AG04450 (cell line): Measurements from ENCODE around the gene GHITM. TPM values are rescaled to one million over a fixed set of nuclear protein-coding genes. Genes with fewer than 3 reads are reported as not detected.
"Not testable (repeated sequence)": the region's sequence is repeated elsewhere in the genome, so short reads cannot be mapped to it uniquely, and the experiment has no call there.

Experiments used
- CTCF ChIA-PET: fragments of 300-600, 350-600 bp; formaldehyde crosslinking; extraction: SDS; loops from one replicate; lab custom pipeline; 2022; ENCODE audit warnings: antibody characterized with exemption, inconsistent platforms; lab: Charles Lee
- POLR2A ChIA-PET: fragments of 350-600 bp; formaldehyde crosslinking; extraction: SDS; loops from one replicate; lab custom pipeline; 2021; ENCODE audit warnings: antibody characterized with exemption, inconsistent platforms; lab: Yijun Ruan, JAX
- DNase-seq: peaks from one replicate; pipeline ENCODE4 v3.0.0-alpha.2; 2011; ENCODE audit warnings: low read depth, low spot score
- H3K27ac ChIP-seq: one replicate; pipeline ENCODE4 v1.5.1; 2012; ENCODE audit warnings: low read depth, low read length, control low read depth
- H3K27me3 ChIP-seq: one replicate; pipeline ENCODE4 v1.6.0; 2012; ENCODE audit warnings: low read length; ENCODE audit not compliant: control insufficient read depth, insufficient read depth
- H3K4me3 ChIP-seq: 2 replicates; pipeline ENCODE4 v1.5.1; 2011; ENCODE audit warnings: mild to moderate bottlenecking, low read depth, low read length, control low read depth
- H3K9me3 ChIP-seq: 2 replicates; pipeline ENCODE4 v1.5.1; 2012; ENCODE audit warnings: low read length; ENCODE audit not compliant: control insufficient read depth, insufficient read depth
- polyA plus RNA-seq: library from polyadenylated mRNA; depleted of rRNA; stranded (reverse); fragments of >200 nt; gene quantifications from 2 replicates; pipeline ENCODE4 v1.2.3, GENCODE V29; 2011
- TF ChIP-seq, protein P1 (sequence below): IDR thresholded peaks from 2 replicates; pipeline ENCODE4 v1.5.1; 2011; ENCODE audit warnings: low read depth, low read length, control low read depth, inconsistent platforms

The GHITM gene
- polyA plus RNA-seq, 1 experiment, result 227 TPM

DNA sequence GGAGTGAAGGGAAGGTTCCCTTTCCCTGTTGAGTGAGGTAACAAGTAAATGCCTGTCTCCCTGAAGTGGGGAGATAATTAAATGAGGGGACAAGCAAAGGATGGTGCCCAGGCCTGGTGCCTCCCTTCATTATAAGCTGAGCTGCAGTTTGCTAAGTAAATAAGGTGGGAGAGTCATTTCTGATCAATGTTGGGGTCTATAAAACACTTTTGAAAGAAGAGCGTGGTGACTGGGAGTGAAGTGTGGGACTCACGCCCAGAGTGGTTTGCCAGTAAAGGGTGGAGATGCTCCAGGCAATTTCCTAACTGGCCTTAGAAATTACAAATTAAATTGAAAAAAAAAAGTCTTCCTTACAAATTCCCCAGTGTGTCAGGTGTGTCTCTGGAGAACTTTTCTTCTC lies 24.7 kb downstream of the GHITM start:
- H3K27me3 ChIP-seq, result peaks cover 3% of the 10 kb centered on the region
- no peaks in the 10 kb centered on the region for H3K9me3 ChIP-seq
- TF ChIP-seq, protein P1, sequence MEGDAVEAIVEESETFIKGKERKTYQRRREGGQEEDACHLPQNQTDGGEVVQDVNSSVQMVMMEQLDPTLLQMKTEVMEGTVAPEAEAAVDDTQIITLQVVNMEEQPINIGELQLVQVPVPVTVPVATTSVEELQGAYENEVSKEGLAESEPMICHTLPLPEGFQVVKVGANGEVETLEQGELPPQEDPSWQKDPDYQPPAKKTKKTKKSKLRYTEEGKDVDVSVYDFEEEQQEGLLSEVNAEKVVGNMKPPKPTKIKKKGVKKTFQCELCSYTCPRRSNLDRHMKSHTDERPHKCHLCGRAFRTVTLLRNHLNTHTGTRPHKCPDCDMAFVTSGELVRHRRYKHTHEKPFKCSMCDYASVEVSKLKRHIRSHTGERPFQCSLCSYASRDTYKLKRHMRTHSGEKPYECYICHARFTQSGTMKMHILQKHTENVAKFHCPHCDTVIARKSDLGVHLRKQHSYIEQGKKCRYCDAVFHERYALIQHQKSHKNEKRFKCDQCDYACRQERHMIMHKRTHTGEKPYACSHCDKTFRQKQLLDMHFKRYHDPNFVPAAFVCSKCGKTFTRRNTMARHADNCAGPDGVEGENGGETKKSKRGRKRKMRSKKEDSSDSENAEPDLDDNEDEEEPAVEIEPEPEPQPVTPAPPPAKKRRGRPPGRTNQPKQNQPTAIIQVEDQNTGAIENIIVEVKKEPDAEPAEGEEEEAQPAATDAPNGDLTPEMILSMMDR, result no peak
- no peak for DNase-seq
- CTCF ChIA-PET, result interaction anchor here (1.7 kb wide), 1 partner anchor 16 kb away, joined by 4 read pairs; no protein-coding TSS in a partner anchor
- H3K4me3 ChIP-seq, result no peak overlapping the region
- POLR2A ChIA-PET, result no interaction called here
- H3K27ac ChIP-seq, result no peak overlapping the region

DNA sequence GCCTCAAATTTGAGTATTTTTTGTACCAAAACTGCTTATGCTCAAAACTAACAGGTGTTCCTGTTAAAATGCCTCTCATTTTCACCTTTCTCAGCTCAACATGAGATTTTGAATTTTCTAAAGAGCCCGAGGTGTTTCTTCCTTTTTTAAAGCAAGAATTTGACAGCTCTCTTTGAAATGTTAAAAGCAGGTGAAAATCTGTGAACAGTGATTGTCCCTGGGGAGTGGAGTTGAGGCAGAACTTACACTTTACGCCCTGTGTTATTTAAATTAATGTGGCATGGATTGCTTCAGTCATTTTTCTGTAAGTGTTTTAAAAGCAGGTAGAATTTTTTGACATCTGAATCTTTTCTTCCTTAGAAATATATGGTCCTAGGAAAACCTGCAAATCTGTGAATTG lies 25.1 kb downstream of the GHITM start:
- POLR2A ChIA-PET, result no interaction called here
- H3K27ac ChIP-seq, result no peak overlapping the region
- no peaks in the 10 kb centered on the region for H3K9me3 ChIP-seq
- peaks cover 3% of the 10 kb centered on the region for H3K27me3 ChIP-seq
- CTCF ChIA-PET, result interaction anchor here (1.7 kb wide), 1 partner anchor 16 kb away, joined by 4 read pairs; no protein-coding TSS in a partner anchor
- TF ChIP-seq, protein P1, result no peak
- H3K4me3 ChIP-seq, result no peak overlapping the region
- no peak for DNase-seq

DNA sequence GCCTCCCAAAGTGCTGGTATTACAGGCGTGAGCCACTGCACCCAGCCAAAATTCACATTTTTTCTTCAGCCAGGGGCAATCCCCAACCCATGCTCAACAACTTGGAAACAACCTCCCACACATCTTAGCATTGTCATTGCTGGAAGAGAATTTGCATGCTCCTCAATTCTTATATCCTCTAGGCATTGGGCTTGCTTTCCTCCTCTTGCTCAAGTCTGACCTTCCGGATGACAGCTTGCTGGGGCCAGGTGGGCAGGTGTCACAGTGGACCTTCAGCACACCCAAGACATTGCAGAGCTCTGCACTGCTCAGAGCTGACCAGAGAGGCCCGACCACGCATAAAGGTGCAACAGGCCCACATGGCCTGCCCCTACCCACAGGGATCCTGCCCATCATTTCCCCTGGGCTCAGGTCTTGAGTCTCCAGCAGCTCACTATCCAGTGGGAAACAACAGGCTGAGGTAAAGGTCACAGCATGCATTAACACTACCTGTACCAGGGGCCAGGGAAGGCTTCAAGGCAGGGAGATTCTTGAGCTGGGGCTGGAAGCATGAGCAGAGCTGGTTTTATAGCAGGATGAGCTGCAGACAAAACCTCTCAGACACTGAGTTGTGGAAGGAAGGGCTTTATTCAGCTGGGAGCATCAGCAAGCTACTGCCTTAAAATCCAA lies 27.4 kb downstream of the GHITM start:
- no peak for DNase-seq
- POLR2A ChIA-PET, result no interaction called here
- H3K27me3 ChIP-seq, result peaks cover 3% of the 10 kb centered on the region
- CTCF ChIA-PET, result no interaction called here
- H3K27ac ChIP-seq, result no peak overlapping the region
- no peak overlapping the region for H3K4me3 ChIP-seq
- TF ChIP-seq, protein P1, result no peak
- H3K9me3 ChIP-seq, result no peaks in the 10 kb centered on the region

DNA sequence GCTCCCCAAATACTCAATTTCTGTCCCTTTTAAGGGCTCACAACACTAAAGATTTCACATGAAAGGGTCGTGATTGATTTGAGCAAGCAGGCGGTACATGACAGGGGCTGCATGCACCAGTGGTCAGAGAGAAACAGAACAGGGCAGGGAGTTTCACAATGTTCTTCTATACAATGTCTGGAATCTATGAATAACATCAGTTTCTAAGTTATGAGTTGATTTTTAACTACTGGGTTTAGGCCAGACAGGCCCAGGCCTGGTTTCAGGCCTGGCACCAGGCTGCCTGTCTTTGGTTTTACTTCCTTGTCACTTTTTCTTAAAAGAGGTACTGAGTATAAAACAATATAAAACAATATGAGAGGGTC lies 28.0 kb downstream of the GHITM start:
- DNase-seq, H3K9me3 ChIP-seq, CTCF ChIA-PET, H3K4me3 ChIP-seq, H3K27me3 ChIP-seq, H3K27ac ChIP-seq, POLR2A ChIA-PET: not testable (repeated sequence)

DNA sequence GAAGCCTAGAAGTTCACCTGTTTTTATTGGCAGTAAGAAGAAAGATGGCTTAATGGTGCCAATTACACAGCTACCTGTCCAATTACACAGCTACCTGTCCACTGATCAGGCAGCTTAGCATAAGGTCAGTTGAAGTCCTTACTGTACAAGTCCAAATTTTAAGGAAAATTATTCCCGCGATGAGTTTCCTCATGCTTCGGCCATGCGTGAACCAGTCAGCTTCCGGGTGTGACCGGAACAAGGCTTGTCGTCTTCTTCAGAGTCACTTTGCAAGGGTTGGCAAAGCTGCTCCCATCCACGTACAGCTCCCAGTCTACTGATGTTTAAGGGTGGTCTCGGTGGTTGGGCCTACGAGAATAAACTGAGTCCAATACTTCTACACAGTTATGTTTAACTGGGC lies 29.1 kb downstream of the GHITM start:
- DNase-seq, result not testable (repeated sequence)

DNA sequence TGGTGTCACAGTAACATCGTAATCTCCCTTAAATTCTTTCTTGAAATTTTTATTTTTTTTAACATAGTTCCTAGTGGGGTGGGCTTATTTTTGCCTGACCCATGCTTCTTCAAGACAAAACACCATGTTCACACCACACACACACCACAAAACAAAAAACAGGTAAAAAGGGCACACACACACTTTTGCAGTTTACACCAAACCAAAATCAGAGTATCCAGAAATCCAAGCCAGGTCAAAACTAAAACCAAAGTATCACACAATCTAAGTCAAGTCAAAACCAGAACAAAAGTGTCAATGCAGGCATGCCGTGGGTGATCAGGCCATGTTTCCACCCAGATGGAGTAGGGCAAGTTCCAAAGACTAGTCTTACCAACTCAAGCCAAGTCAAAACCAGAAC lies 31.9 kb downstream of the GHITM start:
- CTCF ChIA-PET, result not testable (repeated sequence)

More for the DNA sequence above, 29.1 kb downstream of the GHITM start:
- CTCF ChIA-PET, result interaction anchor here (0.6 kb wide), 1 partner anchor 52 kb away, joined by 3 read pairs; no protein-coding TSS in a partner anchor
- H3K27me3 ChIP-seq, H3K27ac ChIP-seq, POLR2A ChIA-PET, H3K9me3 ChIP-seq, H3K4me3 ChIP-seq: not testable (repeated sequence)

DNA sequence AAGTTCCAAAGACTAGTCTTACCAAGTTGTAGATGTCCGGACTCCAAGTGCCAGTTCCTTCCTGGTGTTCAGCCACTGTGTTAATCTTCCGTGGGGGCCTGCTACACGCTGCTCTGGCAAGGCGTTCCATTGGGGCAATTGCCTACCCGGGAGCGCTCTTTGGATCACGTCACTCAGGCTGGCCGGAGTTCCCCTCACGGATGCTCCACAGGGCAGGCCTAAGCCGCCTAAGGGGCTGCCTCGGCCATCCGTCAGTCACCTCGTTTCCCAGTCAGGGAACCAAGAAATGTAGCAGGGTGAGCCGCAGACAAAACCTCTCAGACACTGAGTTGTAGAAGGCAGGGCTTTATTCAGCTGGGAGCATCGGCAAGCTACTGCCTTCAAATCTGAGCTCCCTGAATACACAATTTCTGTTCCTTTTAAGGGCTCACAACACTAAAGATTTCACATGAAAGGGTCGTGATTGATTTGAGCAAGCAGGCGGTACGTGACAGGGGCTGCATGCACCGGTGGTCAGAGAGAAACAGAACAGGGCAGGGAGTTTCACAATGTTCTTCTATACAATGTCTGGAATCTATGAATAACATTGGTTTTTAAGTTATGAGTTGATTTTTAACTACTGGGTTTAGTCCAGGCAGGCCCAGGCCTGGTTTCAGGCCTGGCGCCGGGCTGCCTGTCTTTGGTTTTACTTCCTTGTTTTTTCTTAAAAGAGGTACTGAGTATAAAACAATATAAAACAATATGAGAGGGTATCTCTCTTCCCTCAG lies 32.6 kb downstream of the GHITM start:
- POLR2A ChIA-PET, H3K27me3 ChIP-seq, H3K4me3 ChIP-seq, CTCF ChIA-PET, H3K9me3 ChIP-seq, DNase-seq, H3K27ac ChIP-seq: not testable (repeated sequence)

More for the DNA sequence above, 31.9 kb downstream of the GHITM start:
- POLR2A ChIA-PET, DNase-seq, H3K27ac ChIP-seq, H3K27me3 ChIP-seq, H3K4me3 ChIP-seq, H3K9me3 ChIP-seq: not testable (repeated sequence)
